ENCODE results near the gene SHROOM3.
"Not testable (repeated sequence)": the region's sequence is repeated elsewhere in the genome, so short reads cannot be mapped to it uniquely, and the experiment has no call there.

The SHROOM3 gene

DNA sequence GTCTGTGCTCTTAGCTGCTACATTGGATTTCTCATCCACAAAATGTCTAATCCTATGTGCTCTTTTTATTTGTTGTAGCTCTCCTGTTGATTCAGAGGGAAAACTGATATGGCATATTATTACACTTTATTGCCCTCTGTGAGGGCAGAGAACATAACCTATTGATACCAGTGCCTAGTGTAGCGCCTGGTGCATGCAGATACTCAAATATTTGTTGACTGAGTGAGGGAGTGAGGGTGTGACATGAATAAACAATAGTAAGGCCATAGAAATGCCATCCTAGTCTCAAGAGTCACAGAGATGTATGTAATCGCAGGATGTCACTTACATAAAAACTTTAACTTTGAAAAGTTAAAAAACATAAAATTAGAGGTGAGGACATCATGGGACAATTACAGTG is 159.1 kb downstream of the SHROOM3 start:
- DNase-seq (ENCODE audit: low read depth): no peak

DNA sequence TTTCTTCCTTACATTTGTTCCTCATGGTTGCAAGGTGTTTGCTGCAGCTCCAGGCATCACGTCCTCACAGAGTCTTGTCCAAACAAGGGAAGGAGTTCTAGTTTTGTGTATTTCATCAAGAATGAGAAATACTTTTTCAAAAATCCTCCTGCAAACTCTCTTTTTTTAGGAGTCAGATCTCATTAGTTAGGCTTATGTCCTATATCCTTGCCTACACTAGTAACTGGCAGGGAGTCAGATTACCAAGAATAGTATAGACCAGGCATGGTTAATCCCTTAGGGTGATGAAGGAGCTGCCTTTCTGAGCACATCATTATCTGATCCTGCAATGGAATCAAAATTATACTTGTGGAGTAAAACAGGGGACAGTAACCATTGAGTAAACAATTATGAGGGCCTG is 160.4 kb downstream of the SHROOM3 start:
- no peak for DNase-seq (ENCODE audit: low read depth)

DNA sequence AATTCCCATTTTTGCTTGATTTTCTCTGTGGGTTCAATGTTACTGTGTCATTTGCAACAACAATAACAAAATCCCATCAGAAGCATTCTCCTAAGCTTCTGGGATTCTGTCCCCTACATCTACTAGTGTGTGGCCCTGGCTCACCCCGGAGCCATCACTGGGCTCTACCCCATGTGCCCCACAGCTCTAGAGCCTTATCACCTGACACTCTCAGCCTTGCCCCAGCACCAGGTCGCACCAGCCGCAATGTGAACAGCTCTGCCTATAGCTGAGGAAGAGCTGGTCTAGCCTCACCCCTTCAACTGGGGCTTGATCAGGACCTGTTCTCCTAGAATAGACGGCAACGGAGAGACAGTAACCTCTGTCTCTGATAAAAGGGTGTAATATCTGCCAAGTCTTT is 161.7 kb downstream of the SHROOM3 start:
- no peak for DNase-seq (ENCODE audit: low read depth)

DNA sequence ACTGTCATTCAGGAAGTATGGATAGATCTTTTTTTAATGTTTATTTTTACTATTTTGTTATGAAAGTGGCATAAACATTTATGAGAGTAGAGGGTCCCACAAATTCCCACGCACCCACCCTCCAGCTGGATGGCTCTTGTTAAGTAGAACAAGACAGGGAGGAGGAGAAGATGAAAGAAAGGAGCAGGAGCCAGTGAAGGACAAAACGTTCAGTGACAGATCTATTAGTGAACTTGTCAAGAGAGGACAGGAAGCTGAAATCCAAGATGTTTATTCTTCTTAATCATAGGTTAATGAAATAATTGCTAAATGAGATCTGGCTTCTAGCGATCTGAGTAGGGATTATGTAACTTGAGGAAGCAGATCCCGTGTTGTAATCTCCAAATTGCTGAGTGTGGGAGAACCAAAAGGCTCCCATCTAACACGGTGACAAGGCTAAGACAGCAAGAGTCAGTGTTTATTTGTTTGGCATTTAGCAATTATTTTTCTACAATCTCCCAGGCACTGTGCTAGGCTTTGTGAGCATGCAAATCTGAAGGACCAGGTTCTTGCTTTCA is 162.5 kb downstream of the SHROOM3 start:
- no peak for DNase-seq (ENCODE audit: low read depth)

DNA sequence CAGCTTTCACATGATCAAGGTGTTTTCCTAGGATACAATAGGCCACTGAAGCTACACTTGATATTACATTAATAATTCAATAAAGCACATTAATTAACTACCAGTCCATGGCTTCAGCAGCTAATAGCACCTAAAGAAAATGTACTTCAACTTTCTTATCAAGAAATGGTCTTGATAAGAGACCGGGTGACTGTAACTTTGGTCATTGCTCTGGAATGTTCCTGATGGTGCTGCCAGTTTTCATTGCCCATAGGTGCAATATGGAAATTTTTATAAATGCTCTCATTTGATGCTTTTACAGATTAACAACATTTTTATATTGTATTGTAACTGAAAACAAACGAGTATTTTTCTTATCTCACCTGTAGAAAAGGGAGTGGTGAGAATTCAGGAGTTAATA is 165.4 kb downstream of the SHROOM3 start:
- no peak for DNase-seq (ENCODE audit: low read depth)

DNA sequence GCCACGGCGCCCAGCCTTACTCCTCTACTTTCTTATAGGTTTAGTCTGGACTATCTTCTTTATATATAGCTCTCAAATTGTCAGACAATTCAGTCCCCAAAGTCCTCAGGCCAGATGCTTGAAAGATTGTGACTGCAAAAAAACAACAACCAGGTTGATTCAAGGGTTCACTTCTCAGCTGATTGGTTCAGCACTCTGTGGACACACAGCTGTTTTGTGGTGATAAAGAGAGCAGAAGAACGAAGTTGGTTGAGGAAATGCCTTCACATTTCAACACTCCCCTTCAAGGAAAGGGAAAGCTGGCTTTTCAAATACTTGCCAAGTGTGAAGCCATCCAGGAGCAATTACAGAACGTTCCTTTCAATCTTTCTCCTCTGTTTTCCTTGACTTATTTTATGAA is 166.8 kb downstream of the SHROOM3 start:
- DNase-seq (ENCODE audit: low read depth): no peak

DNA sequence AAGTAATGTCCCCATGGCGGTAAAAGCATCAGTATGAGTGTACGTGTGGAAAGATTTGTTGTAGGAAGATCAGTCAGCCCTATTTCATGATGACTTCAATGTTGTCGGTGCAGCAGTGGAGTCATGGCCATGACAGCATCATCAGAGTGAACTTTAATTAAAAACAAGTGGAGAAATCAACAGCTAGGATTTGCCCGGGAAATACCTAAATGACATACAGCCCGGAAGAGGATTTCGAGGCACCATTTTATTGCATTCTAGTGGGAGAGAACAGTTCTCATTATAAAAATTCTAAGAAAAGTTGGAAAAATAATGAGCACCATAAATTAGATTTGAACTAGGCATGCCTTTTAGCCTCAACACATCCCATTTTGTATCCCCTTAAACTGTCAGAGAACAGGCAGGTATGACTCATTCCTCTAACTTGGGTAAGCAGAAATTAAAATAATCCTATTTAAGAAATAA is 170.1 kb downstream of the SHROOM3 start:
- no peak for DNase-seq (ENCODE audit: low read depth)

DNA sequence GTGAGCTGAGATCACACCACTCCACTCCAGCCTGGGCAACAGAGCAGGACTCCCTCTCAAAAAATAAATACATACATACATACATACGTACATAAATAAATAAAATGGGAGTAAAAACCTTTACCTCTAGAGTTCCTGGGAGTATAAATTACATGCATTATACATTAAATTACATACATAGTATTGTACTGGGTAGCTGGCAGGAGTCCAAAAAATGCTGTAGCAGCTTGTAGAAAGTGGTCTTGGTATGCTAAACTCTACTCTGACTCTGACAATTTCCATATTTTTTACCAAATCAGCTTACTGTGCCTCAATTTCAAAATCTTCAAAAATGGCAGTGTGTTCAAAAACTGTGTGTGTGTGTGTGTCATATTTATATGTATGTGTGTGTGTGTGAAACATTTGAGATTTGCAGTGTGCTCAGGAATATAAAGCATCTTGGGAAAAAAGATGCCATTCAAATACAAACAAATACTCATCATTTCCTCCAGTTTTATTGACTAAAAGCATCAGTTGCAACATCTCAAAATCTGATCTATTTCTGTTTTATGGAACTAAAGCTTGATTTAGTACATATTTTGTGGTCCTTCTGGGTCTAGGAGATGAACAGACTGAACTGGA is 171.7 kb downstream of the SHROOM3 start:
- no peak for DNase-seq (ENCODE audit: low read depth)

DNA sequence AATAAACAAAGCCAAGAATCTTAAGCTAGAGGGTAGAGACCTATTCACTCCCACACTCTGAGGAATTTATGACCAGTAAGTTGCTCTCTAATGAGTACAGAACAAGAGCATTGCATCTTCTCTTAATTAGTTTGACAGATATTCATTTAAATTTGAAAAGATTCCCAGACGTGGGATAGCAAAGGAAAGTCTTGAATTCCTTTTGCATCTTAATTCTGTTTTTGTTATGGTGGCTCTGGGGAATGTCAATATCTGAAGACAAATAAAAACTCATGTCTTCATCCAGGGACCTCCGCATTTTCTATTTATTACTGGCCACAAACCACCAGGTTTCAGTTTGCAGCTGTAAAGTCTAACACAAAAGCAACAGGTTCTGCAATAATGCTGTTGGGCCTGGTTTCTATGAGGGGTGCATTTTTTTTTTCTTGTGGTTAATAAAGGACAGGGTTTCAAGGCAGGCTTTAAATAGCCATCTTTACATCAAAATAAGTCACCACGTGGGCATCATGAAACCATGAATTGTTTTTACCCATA is 172.3 kb downstream of the SHROOM3 start:
- DNase-seq (ENCODE audit: low read depth): no peak

DNA sequence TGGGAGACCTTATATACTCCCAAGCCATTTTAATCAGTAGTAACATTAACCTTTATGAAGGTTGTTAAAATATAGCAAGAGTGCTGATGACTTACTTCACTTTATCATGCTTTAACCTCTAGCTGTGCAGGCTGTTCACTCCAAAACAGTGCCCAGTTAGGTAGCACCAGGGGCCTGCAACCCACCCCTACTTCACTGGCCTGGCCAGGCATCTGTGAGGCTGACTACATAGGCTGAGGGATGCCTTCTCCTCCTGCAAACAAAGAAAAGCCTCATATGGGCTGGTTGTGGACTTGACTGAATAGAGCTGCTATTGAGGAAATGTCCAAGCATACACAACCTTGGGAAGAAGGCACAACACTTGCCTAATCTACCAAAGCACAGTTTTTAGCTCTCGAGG is 172.8 kb downstream of the SHROOM3 start:
- DNase-seq (ENCODE audit: low read depth): no peak

DNA sequence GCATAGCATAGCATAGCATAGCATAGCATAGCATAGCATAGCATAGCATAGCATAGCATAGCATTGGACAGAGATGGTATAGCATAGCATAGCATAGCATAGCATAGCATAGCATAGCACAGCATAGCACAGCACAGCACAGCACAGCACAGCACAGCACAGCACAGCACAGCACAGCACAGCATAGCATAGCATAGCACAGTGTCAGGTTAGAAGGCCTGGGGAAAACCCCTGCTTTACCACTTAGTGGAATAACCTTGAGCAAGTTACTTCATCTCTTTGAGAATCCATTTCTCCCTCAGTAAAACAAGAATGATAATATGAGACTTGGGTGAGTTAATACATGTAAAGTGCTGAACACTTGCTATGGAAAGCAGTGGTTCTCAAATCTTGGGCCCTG is 173.5 kb downstream of the SHROOM3 start:
- DNase-seq (ENCODE audit: low read depth): not testable (repeated sequence)

DNA sequence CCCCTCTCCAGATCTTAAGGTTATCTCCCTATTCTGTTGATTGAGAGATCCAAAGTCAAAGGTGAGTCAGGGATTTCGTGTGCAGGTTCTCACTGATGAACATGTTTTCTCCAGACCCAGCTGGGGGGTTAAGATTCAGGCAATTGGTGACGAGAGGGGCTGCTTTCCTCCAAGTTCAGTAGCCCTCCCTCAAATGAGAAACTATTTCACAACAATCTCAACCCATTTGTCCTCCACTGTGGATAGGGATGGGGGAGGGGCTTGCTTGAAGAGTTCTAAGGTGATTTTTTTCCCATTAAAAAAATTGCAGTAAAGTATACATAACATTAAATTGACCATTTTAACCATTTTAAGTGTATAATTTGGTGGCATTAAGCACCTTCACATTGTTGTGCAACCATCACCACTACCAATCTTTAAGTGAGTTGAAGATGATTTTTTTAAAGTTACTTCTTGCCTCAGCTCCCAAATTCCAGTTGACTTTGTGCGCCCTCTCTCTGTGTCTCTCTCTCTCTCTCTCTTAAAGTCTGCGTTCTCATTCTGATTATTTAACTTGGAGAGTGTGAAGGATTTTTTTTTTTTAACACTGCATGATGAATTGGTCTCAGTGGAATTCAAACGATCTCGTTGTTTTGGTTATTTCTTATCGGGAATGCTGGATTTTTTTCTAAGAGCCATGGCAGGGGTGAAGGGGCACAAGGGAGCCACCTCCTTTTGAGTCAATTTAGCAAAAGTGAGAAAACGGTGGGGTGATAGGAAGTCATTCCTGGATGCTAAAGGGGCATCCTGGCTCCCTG is 175.9 kb downstream of the SHROOM3 start:
- DNase-seq (ENCODE audit: low read depth): no peak

DNA sequence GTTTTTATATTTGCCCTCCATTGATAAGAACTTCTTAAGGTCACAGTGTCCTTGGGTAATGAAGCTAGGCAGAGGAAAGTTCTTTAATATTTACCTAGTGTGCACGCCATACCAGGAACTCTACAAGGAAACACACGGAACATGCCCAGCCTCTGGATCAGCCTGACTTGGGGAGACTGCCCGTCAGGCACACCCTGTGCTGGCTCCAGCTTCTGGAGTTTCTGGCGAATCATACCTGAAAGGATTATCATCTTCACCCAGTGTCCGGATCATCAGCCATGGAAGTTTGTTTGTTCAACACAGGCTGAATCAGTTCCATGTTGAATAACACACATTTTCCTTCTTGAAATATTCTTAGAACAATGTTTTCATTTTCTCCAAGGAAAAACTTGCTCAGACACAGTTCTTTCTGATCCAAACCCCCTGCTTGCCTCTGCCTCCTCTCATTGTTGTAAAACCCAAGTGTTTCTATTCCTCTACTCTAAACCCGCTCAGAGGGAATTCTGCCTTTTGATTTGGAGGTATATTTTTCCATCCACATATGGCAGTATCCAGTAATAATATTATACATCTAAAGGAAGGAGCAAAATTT is 176.7 kb downstream of the SHROOM3 start:
- no peak for DNase-seq (ENCODE audit: low read depth)

DNA sequence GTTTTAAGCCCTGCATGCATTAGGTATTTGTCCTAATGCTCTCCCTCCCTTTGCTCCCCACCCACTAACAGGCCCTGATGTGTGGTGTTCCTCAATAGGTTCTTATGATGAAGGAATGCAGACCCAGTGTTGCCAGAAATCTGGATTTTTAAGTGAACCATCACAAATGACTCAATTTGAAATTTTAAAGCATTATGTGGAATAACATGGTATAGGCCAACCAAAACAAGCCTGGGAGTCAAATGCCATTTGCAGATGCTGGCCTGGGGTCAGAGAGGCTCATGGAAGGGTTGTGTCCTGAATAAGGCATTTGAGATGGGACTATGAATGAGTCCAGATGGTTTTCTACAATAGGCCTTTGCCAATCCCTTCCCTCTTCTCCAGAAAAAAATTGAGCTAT is 179.6 kb downstream of the SHROOM3 start:
- DNase-seq (ENCODE audit: low read depth): no peak

DNA sequence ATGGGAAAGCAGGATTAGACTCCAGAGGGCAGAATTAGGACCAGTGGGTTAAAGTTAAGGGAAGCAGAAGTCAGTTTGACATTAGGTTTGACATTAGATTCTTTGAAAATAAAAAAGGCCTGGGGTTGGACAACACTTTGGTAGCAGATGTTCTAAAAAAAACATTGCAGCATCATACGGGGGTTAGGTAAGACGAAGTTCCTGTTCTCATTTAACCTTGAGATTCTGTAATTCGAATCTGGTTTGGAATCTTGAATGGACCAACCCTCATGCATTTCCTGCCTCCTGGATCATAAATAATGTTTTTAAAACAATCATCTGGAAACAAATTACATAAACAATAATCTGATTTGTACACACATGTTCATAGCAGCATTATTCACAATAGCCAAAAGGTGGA is 181.0 kb downstream of the SHROOM3 start:
- DNase-seq (ENCODE audit: low read depth): no peak

DNA sequence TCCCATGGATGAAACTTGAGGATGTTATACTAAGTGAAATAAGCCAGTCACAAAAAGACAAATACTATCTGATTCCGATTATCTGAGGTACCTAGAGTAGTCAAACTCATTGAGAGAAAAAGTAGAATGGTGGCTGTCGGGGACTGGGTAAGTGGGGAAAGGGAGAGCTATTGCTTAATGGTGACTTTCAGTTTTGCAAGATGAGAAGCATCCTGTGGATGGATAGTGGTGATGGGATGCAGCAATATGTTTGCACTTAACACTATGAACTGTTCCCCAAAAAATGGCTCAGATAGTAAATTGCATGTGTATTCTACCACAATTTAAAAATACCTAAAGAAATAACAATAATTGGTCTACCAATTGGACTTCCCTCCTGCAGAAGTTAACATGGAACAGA is 181.5 kb downstream of the SHROOM3 start:
- no peak for DNase-seq (ENCODE audit: low read depth)

DNA sequence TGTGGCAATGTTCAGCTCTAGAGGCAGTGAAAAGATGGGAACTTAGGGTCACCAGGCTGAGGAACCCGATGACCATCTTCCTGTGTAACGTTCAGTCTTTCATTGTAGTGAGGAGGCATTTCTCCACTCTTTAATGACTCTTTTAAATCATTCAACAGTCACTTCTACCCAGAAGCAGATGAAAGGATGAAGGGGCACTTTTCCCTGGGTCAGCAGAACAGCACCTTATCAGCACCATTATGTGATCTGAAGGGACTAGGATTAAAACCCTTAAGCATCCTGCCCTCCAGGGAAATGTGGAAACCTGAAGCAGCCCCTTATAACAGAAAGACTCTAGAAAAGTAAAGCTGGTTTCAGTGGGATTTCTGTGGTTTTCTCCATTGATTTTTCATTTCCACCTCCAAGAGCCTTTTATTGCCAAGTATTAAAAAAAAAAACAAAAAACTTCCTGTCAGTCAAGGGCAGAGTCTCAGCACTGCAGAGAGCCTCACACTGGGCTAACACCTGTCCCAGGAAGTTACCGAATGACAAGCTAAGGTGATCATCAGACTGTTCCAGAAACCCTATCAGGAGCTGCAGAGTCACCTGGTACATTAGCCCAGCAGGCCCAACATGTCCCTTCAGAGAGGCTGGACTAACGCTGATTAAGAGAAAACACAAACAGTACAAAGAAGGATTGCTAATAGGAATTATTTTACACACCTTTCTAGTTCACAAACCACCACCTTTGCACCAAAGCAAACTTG is 185.9 kb downstream of the SHROOM3 start:
- DNase-seq (ENCODE audit: low read depth): no peak

DNA sequence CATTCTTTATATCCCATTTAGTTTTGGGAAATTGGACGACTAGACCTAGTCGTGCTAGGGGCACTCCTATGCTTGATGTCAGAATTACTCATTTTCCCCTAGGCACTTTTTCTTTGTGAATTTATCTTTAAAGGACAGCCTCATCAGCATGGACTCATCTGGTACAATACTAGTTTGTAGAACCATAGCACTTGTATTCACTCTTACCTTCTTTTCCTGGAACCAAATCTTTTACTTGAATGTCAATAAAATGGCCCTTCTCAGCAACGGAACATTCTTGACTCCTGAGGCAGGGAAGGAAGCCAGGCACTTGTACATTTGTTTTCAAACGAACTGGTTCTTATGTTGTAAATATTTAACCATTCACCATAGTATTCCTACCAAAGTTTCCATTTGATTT is 187.1 kb downstream of the SHROOM3 start:
- DNase-seq (ENCODE audit: low read depth): no peak

DNA sequence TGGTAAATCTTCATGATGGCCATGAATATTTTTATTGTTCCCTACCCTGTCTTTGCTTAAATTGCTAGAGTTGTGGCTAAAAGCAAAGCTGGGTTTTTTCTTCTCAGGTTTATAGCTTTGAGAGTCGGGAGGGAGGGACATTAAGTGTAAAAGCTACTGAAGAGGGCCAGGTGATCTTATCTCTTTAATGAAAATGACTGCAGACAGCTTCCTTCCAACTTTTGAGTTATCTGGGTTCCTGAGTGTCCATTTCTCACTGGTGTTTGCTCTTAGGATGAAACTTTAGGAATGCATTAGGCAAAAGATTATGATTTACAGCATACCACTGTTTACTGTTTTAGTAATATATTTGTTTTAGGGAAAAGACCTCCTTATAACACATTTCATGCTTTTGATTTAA is 187.7 kb downstream of the SHROOM3 start:
- no peak for DNase-seq (ENCODE audit: low read depth)

DNA sequence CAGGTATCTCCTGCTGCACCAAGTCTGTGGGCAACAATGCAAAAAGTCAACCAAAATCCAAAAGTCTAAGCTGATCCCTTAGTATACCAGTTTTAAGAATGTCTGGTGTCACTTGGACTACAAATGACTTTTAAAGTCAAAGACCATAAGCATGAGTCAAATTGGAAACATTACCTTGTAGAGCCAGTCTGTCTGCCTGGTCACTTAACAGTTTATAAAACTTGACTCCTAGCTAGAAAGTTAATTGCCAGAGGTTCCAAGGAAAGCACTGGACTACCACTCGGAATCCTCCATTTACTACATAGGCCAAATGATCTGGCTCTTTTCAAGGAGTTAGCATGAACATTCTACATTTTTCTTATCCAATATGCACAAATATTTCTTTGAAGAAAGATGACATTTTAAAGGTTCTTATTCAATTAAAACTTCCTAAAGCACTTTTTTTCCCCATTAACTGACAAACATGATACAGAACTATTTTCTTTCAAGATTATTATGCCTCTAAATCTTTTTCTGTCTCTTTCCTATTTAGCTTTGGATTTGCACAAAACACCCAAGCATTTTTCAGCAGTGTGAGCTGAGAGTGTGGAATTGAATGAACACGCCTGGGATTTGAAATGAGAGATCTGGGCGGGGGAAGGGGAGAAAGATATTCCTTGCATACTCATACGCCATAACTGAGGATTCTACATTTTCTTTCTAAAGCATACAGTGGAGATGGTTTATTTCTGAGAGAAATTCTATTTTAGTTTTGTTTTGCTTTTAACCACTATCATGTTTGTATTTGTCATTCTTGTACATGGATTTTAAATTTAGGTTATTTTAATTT is 188.4 kb downstream of the SHROOM3 start:
- no peak for DNase-seq (ENCODE audit: low read depth)

DNA sequence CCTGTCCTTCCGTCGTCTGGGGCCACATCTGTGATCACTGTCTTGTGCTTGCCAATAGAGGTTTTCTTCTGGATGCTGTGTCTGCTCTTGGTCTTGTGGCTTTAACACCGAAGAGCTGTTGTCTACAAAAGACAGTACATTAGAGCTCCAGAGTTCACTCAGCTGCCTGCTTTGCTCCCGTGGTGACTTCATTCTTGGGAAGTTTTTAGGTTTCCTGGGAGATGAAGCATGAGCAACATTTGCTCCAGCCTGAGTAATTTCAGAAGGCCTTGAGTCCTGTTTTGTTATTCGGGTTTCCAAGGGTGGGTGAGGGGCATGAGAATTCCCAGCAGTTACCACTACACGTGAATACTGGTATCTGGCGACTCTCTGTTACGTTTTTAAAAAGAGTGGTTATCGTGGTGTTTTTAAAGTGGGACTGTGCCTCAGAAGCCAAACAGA is 189.2 kb downstream of the SHROOM3 start:
- DNase-seq (ENCODE audit: low read depth): no peak
